CD8-positive, alpha-beta memory T cell (primary cell): ENCODE data around the gene AP3S2. TPM values are rescaled to one million over a fixed set of nuclear protein-coding genes. Genes with fewer than 3 reads are reported as not detected.
A peak's percentile ranks its signal among the peaks of the same experiment; 100 is the strongest.

Experiments used
- CTCF ChIA-PET: fragments of 350-600 bp; sonication (Branson Sonifier 250); formaldehyde crosslinking; loops from one replicate; lab custom pipeline; 2021; ENCODE audit warnings: antibody characterized with exemption; lab: Charles Lee
- POLR2A ChIA-PET: fragments of 350-600 bp; sonication (Branson Sonifier 250); formaldehyde crosslinking; loops from one replicate; lab custom pipeline; 2021; ENCODE audit warnings: antibody characterized with exemption; lab: Charles Lee
- DNase-seq, 5 donors: peaks; one replicate each; pipeline versions ENCODE4 v3.0.0 to v3.0.0-alpha.2; 2020 to 2022; ENCODE audit warnings: mixed read lengths in 1 of 5
- H3K27ac ChIP-seq: one replicate; pipeline ENCODE4 v1.7.0; 2013; ENCODE audit warnings: low read depth, mild to moderate bottlenecking, low read length, moderate library complexity
- H3K27me3 ChIP-seq: 2 replicates; pipeline ENCODE4 v1.7.0; 2013; ENCODE audit warnings: low read length, mild to moderate bottlenecking; ENCODE audit not compliant: insufficient read depth, poor library complexity, severe bottlenecking
- H3K36me3 ChIP-seq: 2 replicates; pipeline ENCODE4 v1.7.0; 2013; ENCODE audit warnings: mild to moderate bottlenecking, low read length, moderate library complexity; ENCODE audit not compliant: insufficient read depth
- H3K4me1 ChIP-seq: 2 replicates; pipeline ENCODE4 v1.7.0; 2013; ENCODE audit warnings: mild to moderate bottlenecking, low read length, moderate library complexity; ENCODE audit not compliant: insufficient read depth
- H3K4me3 ChIP-seq: 2 replicates; pipeline ENCODE4 v1.7.0; 2013; ENCODE audit warnings: mild to moderate bottlenecking, low read length
- H3K9me3 ChIP-seq: 2 replicates; pipeline ENCODE4 v1.7.0; 2013; ENCODE audit warnings: mild to moderate bottlenecking, low read length
- H3K27ac Mint-ChIP-seq, 8 donors: one replicate each; pipeline ENCODE4 v1.8.0; 2020 to 2021; ENCODE audit warnings: mixed read lengths in 8 of 8, mild to moderate bottlenecking in 6 of 8, inconsistent platforms in 3 of 8, moderate library complexity in 3 of 8
- H3K27me3 Mint-ChIP-seq, 2 donors: one replicate each; pipeline ENCODE4 v1.8.0; 2020 to 2021; ENCODE audit warnings: mixed read lengths in 2 of 2, mild to moderate bottlenecking in 1 of 2, moderate library complexity in 1 of 2
- H3K36me3 Mint-ChIP-seq, 3 donors: one replicate each; pipeline ENCODE4 v1.8.0; 2020 to 2021; ENCODE audit warnings: mixed read lengths in 3 of 3, inconsistent platforms in 1 of 3, mild to moderate bottlenecking in 1 of 3
- H3K4me1 Mint-ChIP-seq, 3 donors: one replicate each; pipeline ENCODE4 v1.8.0; 2020 to 2021; ENCODE audit warnings: mixed read lengths in 3 of 3, inconsistent platforms in 1 of 3, mild to moderate bottlenecking in 1 of 3
- H3K4me3 Mint-ChIP-seq, 7 donors: one replicate each; pipeline ENCODE4 v1.8.0; 2020 to 2021; ENCODE audit warnings: mixed read lengths in 7 of 7, mild to moderate bottlenecking in 6 of 7, moderate library complexity in 4 of 7, inconsistent platforms in 2 of 7
- H3K9me3 Mint-ChIP-seq, 5 donors: one replicate each; pipeline ENCODE4 v1.8.0; 2020 to 2022; ENCODE audit warnings: mixed read lengths in 5 of 5, mild to moderate bottlenecking in 3 of 5, moderate library complexity in 2 of 5, inconsistent platforms in 1 of 5
- polyA plus RNA-seq: library from polyadenylated mRNA; unstranded; fragments of 300-500 nt; fragmentation: Illumina TruSeq; gene quantifications from one replicate; pipeline ENCODE4 v1.2.3, GENCODE V29; 2021
- total RNA-seq, 2 experiments: library from RNA; stranded (reverse); gene quantifications; one replicate each; pipeline ENCODE4 v1.2.3, GENCODE V29; 2021

Gene AP3S2
- total and polyA plus RNA-seq, 3 experiments from 2014 or later: 23.5 to 35.8 (median 24.5) TPM

DNA sequence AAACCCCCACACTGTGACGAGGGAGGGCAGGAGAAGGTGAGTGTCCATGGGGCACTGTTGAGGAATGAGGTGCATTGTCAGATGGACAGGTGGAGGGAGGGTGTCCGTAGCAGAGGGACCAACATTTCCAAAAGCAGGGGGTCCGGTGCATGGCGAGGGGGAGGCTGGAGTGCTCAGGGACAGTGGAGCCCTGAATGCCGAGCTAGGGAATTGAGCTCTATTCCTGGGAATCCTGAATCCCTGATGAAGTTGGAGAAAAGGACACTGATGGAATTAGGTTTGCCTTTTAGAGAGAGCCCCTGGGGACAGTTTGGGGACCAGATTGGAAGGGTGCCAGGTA lies 71.2 kb downstream of the AP3S2 start:
- no peaks in the 10 kb centered on the region for H3K4me1 Mint-ChIP-seq
- no peaks in the 10 kb centered on the region for H3K9me3 Mint-ChIP-seq
- H3K4me1 ChIP-seq: no peaks in the 10 kb centered on the region
- no peaks in the 10 kb centered on the region for H3K36me3 ChIP-seq
- H3K27ac ChIP-seq: no peak overlapping the region
- H3K27me3 ChIP-seq: no peaks in the 10 kb centered on the region
- H3K4me3 ChIP-seq: no peak overlapping the region
- no peaks in the 10 kb centered on the region for H3K36me3 Mint-ChIP-seq
- no peaks in the 10 kb centered on the region for H3K9me3 ChIP-seq
- no peak overlapping the region for H3K4me3 Mint-ChIP-seq
- DNase-seq: no peak
- ChIA-PET CTCF (no interaction called here), POLR2A (no interaction called here)
- H3K27me3 Mint-ChIP-seq: peaks cover 15 to 34% of the 10 kb centered on the region in 2 donors
- no peak overlapping the region for H3K27ac Mint-ChIP-seq

DNA sequence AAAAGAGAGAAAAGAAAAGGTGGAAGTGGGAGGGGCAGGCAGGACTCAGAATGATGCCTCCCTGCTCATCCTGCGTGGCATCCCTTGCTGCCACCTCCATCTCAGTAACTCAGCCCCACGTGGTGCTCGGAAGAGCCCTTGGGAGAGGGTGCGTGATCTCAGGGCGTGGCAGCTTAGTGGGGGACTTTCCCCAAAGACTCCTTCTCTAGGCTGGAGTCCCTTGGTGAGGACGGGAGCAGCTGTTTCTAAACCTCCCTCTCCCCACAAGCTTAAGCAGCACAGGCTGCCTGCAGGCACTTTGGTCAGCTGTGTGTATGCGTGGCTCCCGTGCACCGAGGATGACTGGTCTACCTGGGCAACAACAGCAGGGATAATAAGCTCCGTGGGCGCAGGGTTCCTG lies 71.8 kb downstream of the AP3S2 start:
- no peaks in the 10 kb centered on the region for H3K4me1 Mint-ChIP-seq
- H3K27ac Mint-ChIP-seq: no peak overlapping the region
- Histone ChIP-seq H3K4me3 (no peak overlapping the region), H3K36me3 (no peaks in the 10 kb centered on the region), H3K27me3 (no peaks in the 10 kb centered on the region), H3K9me3 (no peaks in the 10 kb centered on the region), H3K4me1 (no peaks in the 10 kb centered on the region), H3K27ac (no peak overlapping the region)
- no peaks in the 10 kb centered on the region for H3K9me3 Mint-ChIP-seq
- H3K4me3 Mint-ChIP-seq: no peak overlapping the region
- peaks cover 16 to 37% of the 10 kb centered on the region in 2 donors for H3K27me3 Mint-ChIP-seq
- CTCF ChIA-PET: no interaction called here
- DNase-seq: no peak
- POLR2A ChIA-PET: no interaction called here
- H3K36me3 Mint-ChIP-seq: no peaks in the 10 kb centered on the region

DNA sequence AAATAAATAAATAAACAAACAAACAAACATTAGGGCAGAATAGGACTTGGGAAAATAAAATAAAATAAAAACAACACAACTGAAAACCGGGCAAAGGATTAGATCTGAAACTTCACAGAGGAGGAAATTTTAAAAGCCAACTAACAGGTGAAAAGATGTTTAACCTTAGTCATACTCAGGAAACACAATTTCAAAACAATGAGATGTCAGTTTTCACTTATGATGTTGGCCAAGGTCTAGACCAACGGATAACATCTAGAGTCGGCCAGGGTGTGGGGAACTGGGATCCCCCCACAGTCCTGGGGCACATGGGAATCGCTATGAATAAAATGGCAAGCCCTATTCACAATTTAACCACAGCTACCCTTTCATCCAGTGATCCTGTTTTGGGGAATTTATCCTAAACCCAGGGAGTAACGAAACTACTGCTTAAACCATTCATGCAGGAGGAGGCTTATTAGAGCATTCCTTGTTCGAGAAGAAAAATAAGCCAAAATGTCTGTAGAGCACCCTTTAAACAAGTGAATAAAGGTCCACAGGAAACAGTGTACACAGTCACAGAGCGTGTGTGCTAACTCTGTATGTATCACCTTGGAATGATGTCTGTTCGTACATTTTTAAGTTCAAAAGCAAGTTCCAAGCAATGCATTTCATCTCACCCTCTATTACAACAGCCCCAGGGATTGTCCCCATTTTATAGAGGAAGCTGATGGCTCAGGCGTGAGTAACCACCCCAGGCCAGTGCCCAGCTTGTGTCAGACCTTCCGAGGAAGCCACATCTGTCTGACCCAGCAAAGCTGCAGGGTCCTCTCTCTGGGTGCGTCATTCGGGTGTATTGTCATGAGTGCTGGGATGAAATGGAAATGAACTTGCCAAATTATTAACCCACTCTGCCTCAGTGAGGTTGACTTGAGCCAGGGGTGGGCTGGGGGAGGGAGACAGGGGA lies 72.9 kb downstream of the AP3S2 start:
- Mint-ChIP-seq H3K9me3 (peaks cover 0 to 6% (median 3%) of the 10 kb centered on the region in 5 donors), H3K4me1 (no peaks in the 10 kb centered on the region), H3K36me3 (peaks cover 0 to 4% (median 0%) of the 10 kb centered on the region in 3 donors), H3K27me3 (peaks cover 26 to 46% of the 10 kb centered on the region in 2 donors), H3K27ac (peak overlapping the region in 2 of 8 donors; percentile 31 to 47), H3K4me3 (no peak overlapping the region)
- Histone ChIP-seq H3K9me3 (no peaks in the 10 kb centered on the region), H3K27ac (no peak overlapping the region), H3K4me1 (no peaks in the 10 kb centered on the region), H3K27me3 (no peaks in the 10 kb centered on the region), H3K4me3 (no peak overlapping the region), H3K36me3 (no peaks in the 10 kb centered on the region)
- POLR2A ChIA-PET: no interaction called here
- no peak for DNase-seq
- CTCF ChIA-PET: no interaction called here

DNA sequence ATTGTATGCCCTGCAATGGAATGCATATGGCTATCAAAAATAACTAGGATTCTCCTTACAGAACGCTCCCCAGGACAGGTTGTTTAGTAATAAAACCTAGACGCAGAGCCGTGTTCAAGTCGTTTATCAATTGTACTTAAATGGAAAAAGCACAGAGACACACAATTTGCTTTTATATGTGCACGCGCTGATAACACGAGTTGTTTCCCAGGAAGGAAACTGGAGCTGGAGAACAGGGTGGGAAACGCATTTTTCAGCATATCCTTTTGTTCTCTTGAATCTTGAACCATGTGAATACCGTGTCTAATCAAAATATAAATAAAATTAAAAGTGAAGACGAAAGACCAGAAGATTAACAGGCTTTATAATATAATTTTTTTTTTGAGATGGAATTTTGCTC lies 75.5 kb downstream of the AP3S2 start:
- Mint-ChIP-seq H3K4me1 (peaks cover 3 to 11% (median 8%) of the 10 kb centered on the region in 3 donors), H3K4me3 (no peak overlapping the region), H3K9me3 (peaks cover 0 to 14% (median 9%) of the 10 kb centered on the region in 5 donors), H3K27me3 (peaks cover 41 to 58% of the 10 kb centered on the region in 2 donors), H3K36me3 (peaks cover 0 to 6% (median 0%) of the 10 kb centered on the region in 3 donors), H3K27ac (no peak overlapping the region)
- DNase-seq: no peak
- no peak overlapping the region for H3K4me3 ChIP-seq
- H3K27me3 ChIP-seq: peaks cover 14% of the 10 kb centered on the region
- H3K4me1 ChIP-seq: no peaks in the 10 kb centered on the region
- no peak overlapping the region for H3K27ac ChIP-seq
- CTCF ChIA-PET: no interaction called here
- H3K36me3 ChIP-seq: no peaks in the 10 kb centered on the region
- no peaks in the 10 kb centered on the region for H3K9me3 ChIP-seq
- POLR2A ChIA-PET: no interaction called here

DNA sequence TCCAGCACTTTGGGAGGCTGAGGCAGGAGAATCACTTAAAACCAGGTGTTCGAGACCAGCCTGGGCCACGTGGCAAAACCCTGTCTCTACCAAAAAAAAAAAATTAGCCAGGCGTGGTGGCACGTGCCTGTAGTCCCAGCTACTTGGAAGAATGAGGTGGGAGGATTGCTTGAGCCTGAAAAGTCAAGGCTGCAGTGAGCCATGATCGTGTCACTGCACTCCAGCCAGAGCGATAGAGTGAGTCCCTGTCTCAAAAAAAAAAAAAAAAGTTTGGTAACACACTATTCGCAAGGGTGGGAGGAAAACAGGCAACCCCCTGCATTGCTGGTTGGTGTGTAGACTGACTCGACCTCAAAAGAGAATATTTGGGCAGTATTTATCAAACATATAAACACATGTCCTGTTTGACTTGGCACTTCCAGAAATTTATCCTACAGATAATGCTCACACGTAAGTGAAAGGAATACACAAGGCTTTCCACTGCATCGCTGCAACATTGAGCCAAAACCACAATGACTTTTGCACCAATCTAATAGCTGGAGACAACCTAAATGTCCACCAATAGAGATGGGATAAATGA lies 76.0 kb downstream of the AP3S2 start:
- Mint-ChIP-seq H3K27ac (peak overlapping the region in 1 of 8 donors; percentile 17), H3K36me3 (peaks cover 0 to 6% (median 0%) of the 10 kb centered on the region in 3 donors), H3K9me3 (peaks cover 0 to 14% (median 9%) of the 10 kb centered on the region in 5 donors), H3K4me1 (peaks cover 3 to 11% (median 8%) of the 10 kb centered on the region in 3 donors), H3K27me3 (peaks cover 41 to 61% of the 10 kb centered on the region in 2 donors), H3K4me3 (no peak overlapping the region)
- no peaks in the 10 kb centered on the region for H3K4me1 ChIP-seq
- ChIA-PET CTCF (no interaction called here), POLR2A (no interaction called here)
- H3K36me3 ChIP-seq: no peaks in the 10 kb centered on the region
- H3K27ac ChIP-seq: no peak overlapping the region
- no peaks in the 10 kb centered on the region for H3K9me3 ChIP-seq
- no peak for DNase-seq
- peaks cover 16% of the 10 kb centered on the region for H3K27me3 ChIP-seq
- H3K4me3 ChIP-seq: no peak overlapping the region

DNA sequence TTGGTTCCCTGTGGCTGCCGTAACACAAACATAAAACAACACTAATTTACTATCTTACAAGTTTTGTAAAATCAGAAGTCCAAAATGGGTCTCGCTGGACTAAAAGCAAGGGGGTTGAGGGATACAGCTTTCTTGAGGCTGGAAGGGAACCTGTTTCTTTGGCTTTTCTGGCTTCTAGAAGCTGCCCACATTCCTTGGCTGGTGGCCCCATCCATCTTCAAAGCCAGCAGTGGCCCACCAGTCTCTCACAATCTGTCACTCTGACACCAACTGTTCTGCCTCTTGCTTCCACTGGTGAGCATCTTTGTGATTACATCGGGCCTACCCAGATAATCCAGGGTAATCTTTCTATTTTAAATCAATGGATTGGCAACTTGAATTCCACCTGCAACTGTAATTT lies 78.0 kb downstream of the AP3S2 start:
- H3K27ac Mint-ChIP-seq: no peak overlapping the region
- H3K9me3 ChIP-seq: no peaks in the 10 kb centered on the region
- no peak overlapping the region for H3K27ac ChIP-seq
- DNase-seq: no peak
- POLR2A ChIA-PET: no interaction called here
- peaks cover 0 to 14% (median 9%) of the 10 kb centered on the region in 5 donors for H3K9me3 Mint-ChIP-seq
- H3K27me3 ChIP-seq: peaks cover 16% of the 10 kb centered on the region
- H3K4me3 Mint-ChIP-seq: peak overlapping the region; percentile 49 to 79 (median 79)
- H3K36me3 ChIP-seq: no peaks in the 10 kb centered on the region
- H3K36me3 Mint-ChIP-seq: peaks cover 0 to 10% (median 0%) of the 10 kb centered on the region in 3 donors
- H3K4me1 ChIP-seq: no peaks in the 10 kb centered on the region
- peaks cover 3 to 11% (median 8%) of the 10 kb centered on the region in 3 donors for H3K4me1 Mint-ChIP-seq
- CTCF ChIA-PET: no interaction called here
- H3K27me3 Mint-ChIP-seq: peaks cover 40 to 62% of the 10 kb centered on the region in 2 donors
- no peak overlapping the region for H3K4me3 ChIP-seq

DNA sequence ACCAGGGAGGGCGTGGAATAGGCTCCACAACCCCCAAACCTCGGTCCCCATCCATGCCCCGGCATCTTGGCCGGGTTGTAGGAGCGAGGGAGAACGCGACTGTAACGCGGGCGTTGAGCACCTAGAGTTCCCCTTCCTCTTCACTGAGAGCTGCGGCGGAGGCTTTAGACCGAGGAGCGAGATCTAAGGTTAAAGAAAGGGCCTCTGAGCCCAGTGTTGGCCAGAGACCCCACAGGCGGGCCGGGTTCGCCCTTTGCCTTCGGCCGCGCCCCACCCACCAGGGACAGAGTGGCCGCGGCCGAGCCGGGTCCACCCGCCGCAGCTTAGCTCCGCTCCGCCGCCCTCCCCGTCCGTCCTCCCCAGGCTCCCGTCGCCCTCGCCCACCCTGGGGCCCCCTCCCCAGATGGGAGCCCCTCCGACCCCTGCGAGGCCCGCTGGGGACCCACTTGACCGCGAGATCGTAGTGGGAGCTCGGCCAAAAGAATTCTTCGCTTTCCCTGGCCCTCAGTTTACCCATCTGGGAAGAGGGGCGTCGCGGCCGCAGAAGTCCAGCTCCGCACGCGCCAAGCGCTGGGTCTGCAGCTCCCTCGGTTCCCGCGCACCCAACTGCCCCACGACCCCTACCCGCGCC lies 79.6 kb downstream of the AP3S2 start:
- Mint-ChIP-seq H3K36me3 (peaks cover 0 to 10% (median 2%) of the 10 kb centered on the region in 3 donors), H3K27ac (no peak overlapping the region), H3K4me3 (peak overlapping the region; percentile 29 to 79 (median 61)), H3K4me1 (peaks cover 3 to 11% (median 8%) of the 10 kb centered on the region in 3 donors), H3K9me3 (peaks cover 0 to 14% (median 9%) of the 10 kb centered on the region in 5 donors), H3K27me3 (peaks cover 38 to 60% of the 10 kb centered on the region in 2 donors)
- no peak overlapping the region for H3K4me3 ChIP-seq
- no peak for DNase-seq
- H3K36me3 ChIP-seq: no peaks in the 10 kb centered on the region
- CTCF ChIA-PET: no interaction called here
- H3K9me3 ChIP-seq: no peaks in the 10 kb centered on the region
- peaks cover 16% of the 10 kb centered on the region for H3K27me3 ChIP-seq
- H3K27ac ChIP-seq: no peak overlapping the region
- H3K4me1 ChIP-seq: no peaks in the 10 kb centered on the region
- POLR2A ChIA-PET: no interaction called here
